Endothelial cell (in vitro differentiated cells): Measurements from ENCODE around the gene TEAD1. TPM values are rescaled to one million over a fixed set of nuclear protein-coding genes. Genes with fewer than 3 reads are reported as not detected.

Source experiments
- DNase-seq: peaks from one replicate; pipeline ENCODE4 v3.0.0; 2021; ENCODE audit warnings: low spot score
- H3K27ac Mint-ChIP-seq: one replicate; pipeline ENCODE4 v1.8.0; 2021; ENCODE audit warnings: mixed read lengths, inconsistent platforms; ENCODE audit not compliant: unreplicated experiment
- H3K27me3 Mint-ChIP-seq: one replicate; pipeline ENCODE4 v1.8.0; 2021; ENCODE audit warnings: mild to moderate bottlenecking, moderate library complexity, mixed read lengths, inconsistent platforms; ENCODE audit not compliant: unreplicated experiment
- H3K36me3 Mint-ChIP-seq: one replicate; pipeline ENCODE4 v1.8.0; 2021; ENCODE audit warnings: mild to moderate bottlenecking, low read depth, mixed read lengths, inconsistent platforms; ENCODE audit not compliant: unreplicated experiment
- H3K4me1 Mint-ChIP-seq: one replicate; pipeline ENCODE4 v1.8.0; 2021; ENCODE audit warnings: mild to moderate bottlenecking, mixed read lengths, inconsistent platforms; ENCODE audit not compliant: unreplicated experiment
- H3K4me3 Mint-ChIP-seq: one replicate; pipeline ENCODE4 v1.8.0; 2021; ENCODE audit warnings: mild to moderate bottlenecking, mixed read lengths, inconsistent platforms; ENCODE audit not compliant: unreplicated experiment
- H3K9me3 Mint-ChIP-seq: one replicate; pipeline ENCODE4 v1.8.0; 2021; ENCODE audit warnings: mixed read lengths, inconsistent platforms; ENCODE audit not compliant: unreplicated experiment
- CTCF ChIP-seq: fragments of 200-600 bp; sonication (generic); IDR thresholded peaks from one replicate; pipeline ENCODE4 v1.5.0; 2021; ENCODE audit warnings: antibody characterized with exemption; ENCODE audit not compliant: unreplicated experiment
- total RNA-seq: library from RNA; stranded (reverse); fragmentation: NEBNext Ultra II Directional; extraction: Animal tissue kit (Norgen Biotek cat#: 25700); gene quantifications from one replicate; pipeline ENCODE4 v1.2.1, GENCODE V29; 2021; ENCODE audit not compliant: unreplicated experiment

Gene TEAD1
- total RNA-seq, 1 donor from 2014 or later: 54.4 TPM

- H3K27me3 Mint-ChIP-seq: peaks cover 2% of the 10 kb centered on the region
- H3K9me3 Mint-ChIP-seq: no peaks in the 10 kb centered on the region
- H3K27ac Mint-ChIP-seq: peak overlapping the region; percentile 43
- peaks cover 80% of the 10 kb centered on the region for H3K4me1 Mint-ChIP-seq
- TF ChIP-seq CTCF: no peak
- DNase-seq: no peak
- H3K36me3 Mint-ChIP-seq: no peaks in the 10 kb centered on the region
- no peak overlapping the region for H3K4me3 Mint-ChIP-seq
Measured at GRCh38 chr11:12695221-12695794, 21.1 kb downstream of the TEAD1 start.

- H3K27me3 Mint-ChIP-seq: peaks cover 2% of the 10 kb centered on the region
Measured at GRCh38 chr11:12695873-12696272, 21.7 kb downstream of the TEAD1 start.

GRCh38 chr11:12696911-12697581 is 22.8 kb downstream of the TEAD1 start:
- no peak for DNase-seq
- no peaks in the 10 kb centered on the region for H3K9me3 Mint-ChIP-seq
- H3K4me3 Mint-ChIP-seq: peak overlapping the region; percentile 8
- TF ChIP-seq CTCF: no peak
- H3K36me3 Mint-ChIP-seq: no peaks in the 10 kb centered on the region
- peaks cover 2% of the 10 kb centered on the region for H3K27me3 Mint-ChIP-seq
- H3K27ac Mint-ChIP-seq: peak overlapping the region; percentile 80
- H3K4me1 Mint-ChIP-seq: peaks cover 87% of the 10 kb centered on the region

More at GRCh38 chr11:12695873-12696272, 21.7 kb downstream of the TEAD1 start:
- no peaks in the 10 kb centered on the region for H3K9me3 Mint-ChIP-seq
- peaks cover 83% of the 10 kb centered on the region for H3K4me1 Mint-ChIP-seq
- TF ChIP-seq CTCF: no peak
- H3K36me3 Mint-ChIP-seq: no peaks in the 10 kb centered on the region
- H3K27ac Mint-ChIP-seq: no peak overlapping the region
- no peak for DNase-seq
- no peak overlapping the region for H3K4me3 Mint-ChIP-seq

GRCh38 chr11:12698048-12698447 is 23.8 kb downstream of the TEAD1 start:
- TF ChIP-seq CTCF: no peak
- peaks cover 87% of the 10 kb centered on the region for H3K4me1 Mint-ChIP-seq
- no peaks in the 10 kb centered on the region for H3K36me3 Mint-ChIP-seq
- peaks cover 2% of the 10 kb centered on the region for H3K27me3 Mint-ChIP-seq
- DNase-seq: no peak
- H3K27ac Mint-ChIP-seq: peak overlapping the region; percentile 49
- no peak overlapping the region for H3K4me3 Mint-ChIP-seq
- no peaks in the 10 kb centered on the region for H3K9me3 Mint-ChIP-seq
